Dendritic cell treated with granulocyte-macrophage colony-stimulating factor and Interleukin-4, amounts not matched to agents 40 ng/mL and 50 ng/mL, for 4 days (primary cell): ENCODE results near the gene LARP1.
A peak's percentile ranks its signal among the peaks of the same experiment; 100 is the strongest.

Source experiments
- H3K27ac Mint-ChIP-seq: one replicate; pipeline ENCODE4 v1.8.0; 2022; ENCODE audit warnings: mild to moderate bottlenecking, mixed read lengths
- H3K27me3 Mint-ChIP-seq: one replicate; pipeline ENCODE4 v1.8.0; 2022; ENCODE audit warnings: mild to moderate bottlenecking, mixed read lengths
- H3K36me3 Mint-ChIP-seq: one replicate; pipeline ENCODE4 v1.8.0; 2022; ENCODE audit warnings: low read depth, mixed read lengths
- H3K4me1 Mint-ChIP-seq: one replicate; pipeline ENCODE4 v1.8.0; 2022; ENCODE audit warnings: low read depth, mixed read lengths
- H3K4me3 Mint-ChIP-seq: one replicate; pipeline ENCODE4 v1.8.0; 2022; ENCODE audit warnings: mild to moderate bottlenecking, moderate library complexity, mixed read lengths
- H3K9me3 Mint-ChIP-seq: one replicate; pipeline ENCODE4 v1.8.0; 2022; ENCODE audit warnings: mixed read lengths
- intact Hi-C: fragments of 100-400 bp; cut with micrococcal nuclease; formaldehyde crosslinking; loops from one replicate; pipeline ENCODE4 v1.15.0; 2022

Gene LARP1

DNA sequence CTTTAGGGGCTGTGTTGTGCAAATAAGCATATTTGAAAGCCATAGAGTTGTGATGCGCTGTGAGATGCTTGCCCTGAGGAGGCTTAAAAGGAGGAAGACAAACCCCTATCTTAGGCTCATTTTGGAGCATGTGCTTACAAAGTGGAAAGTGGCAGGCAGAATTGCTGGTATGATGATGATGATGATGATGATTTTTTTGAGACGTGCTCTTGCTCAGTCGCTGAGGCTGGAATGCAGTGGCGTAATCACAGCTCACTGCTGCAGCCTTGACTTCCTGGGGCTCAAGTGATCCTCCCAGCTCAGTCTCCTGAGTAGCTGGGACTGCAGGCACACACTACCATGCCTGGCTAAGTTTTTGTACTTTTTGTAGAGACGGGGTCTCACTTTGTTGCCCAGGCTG lies 104.9 kb downstream of the LARP1 start:
- intact Hi-C loops, result no loop called here
- Mint-ChIP-seq H3K36me3 (peaks cover 56% of the 10 kb centered on the region), H3K4me3 (peak overlapping the region; percentile 99)

DNA sequence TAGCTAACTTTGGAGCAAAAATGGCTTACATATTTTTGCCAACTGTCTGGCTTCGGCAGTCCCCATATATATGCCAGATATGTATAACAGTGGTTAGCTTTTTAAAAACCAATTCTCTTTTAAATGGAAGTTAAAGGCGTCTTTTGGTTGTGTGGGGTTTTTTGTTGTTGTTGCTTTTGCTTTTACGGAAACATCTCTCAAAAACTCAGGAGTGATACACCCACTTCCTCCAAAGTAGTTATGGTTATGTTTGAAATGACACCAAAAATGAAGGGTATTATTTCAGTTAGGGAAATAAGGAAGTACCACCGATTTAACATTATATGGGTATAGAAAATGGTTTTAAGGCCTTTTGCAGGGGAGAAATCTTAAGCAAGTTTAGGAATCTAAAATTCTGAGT lies 105.6 kb downstream of the LARP1 start:
- H3K36me3 Mint-ChIP-seq, result peaks cover 62% of the 10 kb centered on the region
- no peaks in the 10 kb centered on the region for H3K9me3 Mint-ChIP-seq
- H3K27me3 Mint-ChIP-seq, result no peaks in the 10 kb centered on the region
- peak overlapping the region; percentile 99 for H3K4me3 Mint-ChIP-seq
- intact Hi-C loops, result no loop called here
- peak overlapping the region; percentile 98 for H3K27ac Mint-ChIP-seq
- H3K4me1 Mint-ChIP-seq, result peaks cover 50% of the 10 kb centered on the region

More for the DNA sequence above, 104.9 kb downstream of the LARP1 start:
- peaks cover 50% of the 10 kb centered on the region for H3K4me1 Mint-ChIP-seq
- H3K27me3 Mint-ChIP-seq, result no peaks in the 10 kb centered on the region
- peak overlapping the region; percentile 98 for H3K27ac Mint-ChIP-seq
- no peaks in the 10 kb centered on the region for H3K9me3 Mint-ChIP-seq

DNA sequence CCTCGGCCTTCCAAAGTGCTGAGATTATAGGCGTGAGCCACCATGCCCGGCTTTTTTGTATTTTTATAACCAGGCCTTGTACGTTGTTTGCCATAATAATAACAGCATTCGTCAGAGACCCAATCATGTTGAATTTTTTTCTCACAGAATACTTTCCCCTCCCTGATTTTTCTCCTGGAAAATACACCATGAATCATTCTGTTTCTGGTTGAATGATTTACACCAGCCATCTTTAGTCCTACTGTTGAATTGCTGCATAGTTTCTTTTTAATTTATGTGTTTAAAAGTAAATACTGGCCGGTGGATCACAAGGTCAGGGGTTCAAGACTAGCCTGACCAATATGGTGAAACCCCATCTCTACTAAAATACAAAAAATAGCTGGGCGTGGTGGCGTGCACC lies 106.8 kb downstream of the LARP1 start:
- H3K27ac Mint-ChIP-seq, result peak overlapping the region; percentile 48
- intact Hi-C loops, result no loop called here

DNA sequence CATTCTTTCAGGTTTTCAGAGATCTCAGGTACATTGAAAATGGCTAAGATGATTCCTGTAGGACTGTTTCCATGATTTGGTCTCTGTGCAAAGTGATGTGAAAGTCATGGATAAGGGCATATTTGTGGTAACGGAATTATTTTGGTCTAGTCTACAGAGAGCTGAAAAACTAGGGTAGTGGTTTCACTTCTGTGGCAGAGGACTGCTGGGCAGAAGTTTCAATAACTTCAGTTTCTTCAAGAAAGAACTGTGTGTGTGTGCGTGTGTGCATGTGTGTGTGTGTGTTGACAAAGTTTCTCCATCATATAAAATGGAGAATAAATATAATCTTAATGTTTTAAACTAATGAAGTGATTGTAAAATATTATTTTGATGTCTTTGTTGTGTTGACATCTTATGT lies 107.6 kb downstream of the LARP1 start:
- Mint-ChIP-seq H3K36me3 (peaks cover 82% of the 10 kb centered on the region), H3K27ac (peak overlapping the region; percentile 48), H3K4me3 (peak overlapping the region; percentile 13), H3K4me1 (peaks cover 41% of the 10 kb centered on the region), H3K27me3 (no peaks in the 10 kb centered on the region), H3K9me3 (no peaks in the 10 kb centered on the region)
- intact Hi-C loops, result no loop called here

More for the DNA sequence above, 106.8 kb downstream of the LARP1 start:
- Mint-ChIP-seq H3K4me3 (peak overlapping the region; percentile 62), H3K9me3 (no peaks in the 10 kb centered on the region), H3K4me1 (peaks cover 46% of the 10 kb centered on the region), H3K36me3 (peaks cover 74% of the 10 kb centered on the region), H3K27me3 (no peaks in the 10 kb centered on the region)

DNA sequence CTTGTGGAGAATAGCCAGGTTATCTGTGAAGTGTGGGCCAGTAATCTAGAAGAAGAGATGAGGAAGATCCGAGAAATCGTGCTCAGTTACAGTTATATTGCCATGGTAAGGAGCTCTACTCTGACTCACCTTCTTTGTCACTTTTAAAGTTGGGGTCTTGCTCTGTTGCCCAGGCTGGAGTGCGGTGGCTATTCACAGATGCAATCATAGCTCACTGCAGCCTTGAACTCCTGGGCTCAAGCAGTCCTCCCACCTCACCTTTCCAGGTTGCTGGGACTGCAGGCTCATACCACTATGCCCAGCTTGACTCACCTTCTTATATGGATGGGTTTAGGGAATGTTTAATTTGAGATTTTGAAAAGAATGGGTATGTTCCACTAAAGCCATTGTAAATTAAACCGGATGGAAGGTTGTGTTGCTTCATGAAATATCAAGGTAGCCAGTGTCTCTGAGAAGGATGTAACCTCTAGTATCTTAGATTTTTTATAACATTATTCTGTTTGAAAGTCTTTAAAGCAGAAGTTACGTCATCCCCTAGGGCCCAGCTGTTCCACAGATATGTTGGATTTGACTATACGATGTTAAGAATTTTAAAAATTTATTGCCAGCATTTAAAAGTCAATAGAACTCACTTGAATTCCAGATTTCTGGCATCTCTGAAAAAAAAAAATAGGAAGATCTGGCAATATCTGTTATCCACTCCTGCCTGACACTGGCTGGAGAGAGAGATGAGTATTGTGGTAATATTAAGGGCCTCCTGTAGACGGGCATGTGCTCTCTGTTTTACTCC lies 108.3 kb downstream of the LARP1 start:
- H3K36me3 Mint-ChIP-seq, result peaks cover 85% of the 10 kb centered on the region
- H3K4me1 Mint-ChIP-seq, result peaks cover 41% of the 10 kb centered on the region

DNA sequence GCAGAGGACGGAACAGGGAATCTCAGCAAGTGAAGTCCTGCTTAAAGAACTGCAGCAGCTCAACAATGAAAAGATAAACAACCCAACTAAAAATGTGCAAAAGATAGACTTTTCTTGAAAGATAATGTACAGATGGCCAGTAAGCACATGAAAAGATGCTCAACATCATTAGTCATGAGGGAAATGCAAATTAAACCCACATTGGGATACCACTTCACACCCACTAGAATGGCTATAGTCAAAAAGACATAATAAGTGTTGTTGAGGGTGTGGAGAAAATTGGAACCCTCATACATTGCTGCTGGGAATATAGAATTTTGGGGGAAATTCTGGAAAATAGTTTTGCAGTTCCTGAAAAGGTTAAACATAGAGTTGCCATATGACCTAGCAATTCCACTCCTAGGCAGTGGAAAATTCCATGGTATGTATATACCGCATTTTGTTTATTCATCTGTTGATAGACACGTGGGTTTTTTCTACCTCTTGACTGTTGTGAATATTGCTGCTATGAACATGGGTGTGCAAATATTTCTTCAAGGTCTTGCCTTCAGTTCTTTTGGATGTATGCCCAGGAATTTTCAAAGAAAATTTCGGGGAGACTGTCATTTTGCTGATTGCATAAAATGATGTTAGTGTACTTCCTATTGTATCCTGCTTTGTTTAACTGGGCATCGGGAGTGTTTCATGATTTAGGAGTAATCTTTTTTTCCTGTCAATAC lies 110.4 kb downstream of the LARP1 start:
- H3K27me3 Mint-ChIP-seq, result no peaks in the 10 kb centered on the region
- H3K9me3 Mint-ChIP-seq, result no peaks in the 10 kb centered on the region
- H3K27ac Mint-ChIP-seq, result no peak overlapping the region
- no peak overlapping the region for H3K4me3 Mint-ChIP-seq
- intact Hi-C loops, result no loop called here
- H3K4me1 Mint-ChIP-seq, result peaks cover 27% of the 10 kb centered on the region
- H3K36me3 Mint-ChIP-seq, result peaks cover 89% of the 10 kb centered on the region

More for the DNA sequence above, 108.3 kb downstream of the LARP1 start:
- H3K27ac Mint-ChIP-seq, result peak overlapping the region; percentile 48
- no peaks in the 10 kb centered on the region for H3K27me3 Mint-ChIP-seq
- H3K9me3 Mint-ChIP-seq, result no peaks in the 10 kb centered on the region
- H3K4me3 Mint-ChIP-seq, result peak overlapping the region; percentile 9
- intact Hi-C loops, result no loop called here

DNA sequence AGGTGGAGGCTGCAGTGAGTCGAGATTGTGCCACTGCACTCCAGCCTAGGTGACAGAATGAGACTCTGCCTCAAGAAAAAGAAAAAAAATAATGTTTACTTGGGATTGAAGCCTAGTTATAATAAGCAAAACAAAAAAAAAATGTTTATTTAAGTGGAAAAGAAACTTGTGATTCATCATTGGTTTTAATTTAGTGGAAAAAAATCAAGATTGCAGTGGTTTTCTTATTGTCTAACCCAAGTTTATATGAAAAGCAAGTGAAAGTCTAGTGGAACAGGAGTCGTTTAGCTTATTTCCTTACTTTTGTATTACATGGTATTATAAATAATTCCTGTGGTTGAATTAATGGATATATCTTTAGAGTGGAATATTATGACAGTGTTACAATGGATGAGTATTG lies 111.7 kb downstream of the LARP1 start:
- H3K4me1 Mint-ChIP-seq, result peaks cover 17% of the 10 kb centered on the region
- H3K27ac Mint-ChIP-seq, result no peak overlapping the region
- intact Hi-C loops, result no loop called here
- H3K27me3 Mint-ChIP-seq, result no peaks in the 10 kb centered on the region
- H3K9me3 Mint-ChIP-seq, result no peaks in the 10 kb centered on the region
- no peak overlapping the region for H3K4me3 Mint-ChIP-seq
- H3K36me3 Mint-ChIP-seq, result peaks cover 96% of the 10 kb centered on the region
